Neural progenitor cell (in vitro differentiated cells): ENCODE results near the gene EPHB1. TPM values are rescaled to one million over a fixed set of nuclear protein-coding genes. Genes with fewer than 3 reads are reported as not detected.

Experiments used
- DNase-seq: peaks from one replicate; pipeline ENCODE4 v3.0.0-alpha.2; 2016; ENCODE audit warnings: low spot score
- H2AFZ ChIP-seq: fragments of 200-600 bp; sonication (generic); replicated peaks from 2 replicates; pipeline ENCODE4 v1.6.1; 2016; ENCODE audit warnings: antibody characterized with exemption
- H3F3A ChIP-seq: fragments of 200-600 bp; sonication (generic); 2 replicates; pipeline ENCODE4 v1.6.1; 2016; ENCODE audit warnings: antibody characterized with exemption, low read depth
- H3K27ac ChIP-seq: fragments of 200-600 bp; sonication (generic); 2 replicates; pipeline ENCODE4 v1.5.1; 2016; ENCODE audit warnings: mild to moderate bottlenecking
- H3K27me3 ChIP-seq: fragments of 200-600 bp; sonication (generic); 2 replicates; pipeline ENCODE4 v1.6.1; 2016; ENCODE audit warnings: mild to moderate bottlenecking, moderate library complexity
- H3K36me3 ChIP-seq: fragments of 200-600 bp; sonication (generic); 2 replicates; pipeline ENCODE4 v1.5.1; 2016
- H3K4me1 ChIP-seq: fragments of 200-600 bp; sonication (generic); 2 replicates; pipeline ENCODE4 v1.6.1; 2016; ENCODE audit warnings: mixed run types
- H3K4me2 ChIP-seq: fragments of 200-600 bp; sonication (generic); 2 replicates; pipeline ENCODE4 v1.6.1; 2016
- H3K4me3 ChIP-seq: fragments of 200-600 bp; sonication (generic); 2 replicates; pipeline ENCODE4 v1.5.1; 2016
- H3K79me2 ChIP-seq: fragments of 200-600 bp; sonication (generic); 2 replicates; pipeline ENCODE4 v1.6.1; 2016; ENCODE audit warnings: low read depth
- H3K9ac ChIP-seq: fragments of 200-600 bp; sonication (generic); 2 replicates; pipeline ENCODE4 v1.6.1; 2016
- H3K9me3 ChIP-seq: fragments of 200-600 bp; sonication (generic); 2 replicates; pipeline ENCODE4 v1.5.1; 2016; ENCODE audit warnings: low read depth
- H4K20me1 ChIP-seq: fragments of 200-600 bp; sonication (generic); 2 replicates; pipeline ENCODE4 v1.6.1; 2016; ENCODE audit warnings: low read depth
- H3K27ac Mint-ChIP-seq: 3 replicates; pipeline ENCODE4 v1.8.0; 2021; ENCODE audit warnings: mixed read lengths
- H3K27me3 Mint-ChIP-seq: 2 replicates; pipeline ENCODE4 v1.8.0; 2022; ENCODE audit warnings: low read depth, mild to moderate bottlenecking, inconsistent platforms, moderate library complexity, mixed read lengths; ENCODE audit not compliant: insufficient read depth
- H3K36me3 Mint-ChIP-seq: 3 replicates; pipeline ENCODE4 v1.8.0; 2021; ENCODE audit warnings: mixed read lengths
- H3K4me1 Mint-ChIP-seq: 3 replicates; pipeline ENCODE4 v1.8.0; 2021; ENCODE audit warnings: mixed read lengths
- H3K4me3 Mint-ChIP-seq: 3 replicates; pipeline ENCODE4 v1.8.0; 2021; ENCODE audit warnings: mild to moderate bottlenecking, moderate library complexity, mixed read lengths
- H3K9me3 Mint-ChIP-seq: 3 replicates; pipeline ENCODE4 v1.8.0; 2020; ENCODE audit warnings: mixed read lengths
- EZH2 ChIP-seq: fragments of 200-600 bp; sonication (generic); IDR thresholded peaks from 2 replicates; pipeline ENCODE4 v1.6.1; 2017; ENCODE audit warnings: antibody characterized with exemption, mild to moderate bottlenecking, moderate library complexity
- EZH2phosphoT487 ChIP-seq: fragments of 200-600 bp; sonication (generic); IDR thresholded peaks from 2 replicates; pipeline ENCODE4 v1.6.1; 2017; ENCODE audit warnings: antibody characterized with exemption
- total RNA-seq: library from RNA; depleted of rRNA; stranded (reverse); fragments of >200 nt; gene quantifications from 2 replicates; pipeline ENCODE4 v1.2.3, GENCODE V29; 2015; ENCODE audit warnings: low replicate concordance
- TF ChIP-seq, protein P1 (sequence below): fragments of 200-600 bp; sonication (generic); IDR thresholded peaks from 2 replicates; pipeline ENCODE4 v1.5.1; 2017; ENCODE audit warnings: antibody characterized with exemption, mild to moderate bottlenecking

EPHB1 gene
- total RNA-seq, 1 donor from 2014 or later = 9.1 TPM

DNA sequence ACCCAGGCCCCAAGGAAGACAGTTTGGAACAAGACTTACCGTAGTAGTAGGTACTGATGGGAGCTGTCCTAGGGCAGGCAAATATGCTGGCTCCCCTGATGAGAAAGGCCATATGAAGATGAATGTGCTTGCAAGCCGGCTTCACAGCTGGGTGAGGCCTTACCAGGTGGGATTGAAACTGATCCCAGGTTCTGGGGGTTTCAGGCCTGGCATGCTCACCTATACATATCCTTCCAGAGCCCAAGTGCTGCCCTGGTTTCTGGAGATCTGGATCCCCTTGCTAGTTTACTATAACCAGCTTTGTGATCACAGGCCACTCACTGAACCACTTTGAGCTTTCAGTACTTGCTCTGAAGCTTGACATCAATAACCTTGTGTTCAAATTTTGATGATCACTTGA lies 274.3 kb downstream of the EPHB1 start:
- Mint-ChIP-seq H3K27ac (no peak overlapping the region), H3K9me3 (peaks cover 10% of the 10 kb centered on the region)

DNA sequence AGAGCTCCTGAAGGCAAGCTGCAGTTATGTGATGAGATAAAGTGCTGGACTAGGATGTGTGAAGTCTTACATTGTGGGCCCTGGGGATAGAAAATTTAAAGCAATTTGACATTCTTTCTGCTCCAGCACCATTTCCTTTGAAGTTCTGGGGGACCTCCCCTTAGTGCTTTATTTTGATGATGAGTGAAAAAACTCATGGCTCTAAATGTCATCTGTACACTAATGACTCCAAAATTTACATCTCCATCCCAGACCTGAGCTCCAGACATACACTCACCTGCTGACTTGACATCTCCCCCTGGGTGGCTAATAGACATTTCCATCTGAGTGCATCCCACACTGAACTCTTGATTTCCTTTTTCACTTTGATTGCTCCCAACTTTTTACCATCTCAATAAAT lies 276.4 kb downstream of the EPHB1 start:
- H3K4me3 ChIP-seq = no peak overlapping the region
- no peaks in the 10 kb centered on the region for H3K36me3 ChIP-seq
- no peak overlapping the region for H3K27ac ChIP-seq
- H3K4me2 ChIP-seq = no peak overlapping the region
- no peak overlapping the region for H3K4me3 Mint-ChIP-seq
- H3F3A ChIP-seq = no peaks in the 10 kb centered on the region
- peaks cover under 1% of the 10 kb centered on the region for H3K36me3 Mint-ChIP-seq
- H3K27me3 Mint-ChIP-seq = peaks cover under 1% of the 10 kb centered on the region
- no peaks in the 10 kb centered on the region for H3K9me3 ChIP-seq
- no peak overlapping the region for H3K9ac ChIP-seq
- DNase-seq = no peak
- H3K9me3 Mint-ChIP-seq = peaks cover 2% of the 10 kb centered on the region
- no peaks in the 10 kb centered on the region for H3K79me2 ChIP-seq
- TF ChIP-seq, protein P1, sequence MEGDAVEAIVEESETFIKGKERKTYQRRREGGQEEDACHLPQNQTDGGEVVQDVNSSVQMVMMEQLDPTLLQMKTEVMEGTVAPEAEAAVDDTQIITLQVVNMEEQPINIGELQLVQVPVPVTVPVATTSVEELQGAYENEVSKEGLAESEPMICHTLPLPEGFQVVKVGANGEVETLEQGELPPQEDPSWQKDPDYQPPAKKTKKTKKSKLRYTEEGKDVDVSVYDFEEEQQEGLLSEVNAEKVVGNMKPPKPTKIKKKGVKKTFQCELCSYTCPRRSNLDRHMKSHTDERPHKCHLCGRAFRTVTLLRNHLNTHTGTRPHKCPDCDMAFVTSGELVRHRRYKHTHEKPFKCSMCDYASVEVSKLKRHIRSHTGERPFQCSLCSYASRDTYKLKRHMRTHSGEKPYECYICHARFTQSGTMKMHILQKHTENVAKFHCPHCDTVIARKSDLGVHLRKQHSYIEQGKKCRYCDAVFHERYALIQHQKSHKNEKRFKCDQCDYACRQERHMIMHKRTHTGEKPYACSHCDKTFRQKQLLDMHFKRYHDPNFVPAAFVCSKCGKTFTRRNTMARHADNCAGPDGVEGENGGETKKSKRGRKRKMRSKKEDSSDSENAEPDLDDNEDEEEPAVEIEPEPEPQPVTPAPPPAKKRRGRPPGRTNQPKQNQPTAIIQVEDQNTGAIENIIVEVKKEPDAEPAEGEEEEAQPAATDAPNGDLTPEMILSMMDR = no peak
- no peak for TF ChIP-seq EZH2
- TF ChIP-seq EZH2phosphoT487 = no peak
- H3K4me1 Mint-ChIP-seq = peaks cover 8% of the 10 kb centered on the region
- no peaks in the 10 kb centered on the region for H4K20me1 ChIP-seq
- no peak overlapping the region for H2AFZ ChIP-seq
- H3K4me1 ChIP-seq = no peaks in the 10 kb centered on the region
- no peak overlapping the region for H3K27ac Mint-ChIP-seq
- no peaks in the 10 kb centered on the region for H3K27me3 ChIP-seq

More for the DNA sequence above, 274.3 kb downstream of the EPHB1 start:
- Histone ChIP-seq H3K79me2 (no peaks in the 10 kb centered on the region), H3K9ac (no peak overlapping the region), H3K9me3 (no peaks in the 10 kb centered on the region), H4K20me1 (no peaks in the 10 kb centered on the region), H3F3A (no peaks in the 10 kb centered on the region), H2AFZ (no peak overlapping the region), H3K4me3 (no peak overlapping the region), H3K27me3 (no peaks in the 10 kb centered on the region), H3K27ac (no peak overlapping the region), H3K4me2 (no peak overlapping the region), H3K36me3 (no peaks in the 10 kb centered on the region), H3K4me1 (no peaks in the 10 kb centered on the region)
- Mint-ChIP-seq H3K36me3 (peaks cover 2% of the 10 kb centered on the region), H3K4me3 (no peak overlapping the region), H3K27me3 (peaks cover 3% of the 10 kb centered on the region), H3K4me1 (peaks cover 8% of the 10 kb centered on the region)
- no peak for DNase-seq
- TF ChIP-seq EZH2 (no peak), EZH2phosphoT487 (no peak)
- TF ChIP-seq, protein P1 = no peak

DNA sequence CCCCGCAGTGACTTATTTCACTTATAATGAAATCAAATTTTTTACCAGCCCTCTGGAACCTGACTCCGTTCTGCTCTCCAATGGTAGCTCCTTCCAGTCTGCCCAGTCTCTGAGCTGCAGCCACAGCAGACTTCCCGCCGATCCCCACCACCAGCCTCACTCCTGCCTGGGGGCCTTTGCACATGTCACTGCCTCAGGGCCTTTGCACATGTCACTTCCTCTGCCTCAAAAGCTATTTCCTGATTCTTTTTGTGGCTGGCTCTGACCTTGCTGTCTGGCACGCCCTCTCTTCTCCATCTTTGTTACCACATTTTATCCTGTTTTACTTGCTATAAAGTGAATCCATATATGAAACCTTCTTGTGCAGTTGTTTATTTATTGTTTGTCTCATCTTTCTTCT lies 277.4 kb downstream of the EPHB1 start:
- peaks cover under 1% of the 10 kb centered on the region for H3K4me1 Mint-ChIP-seq
- H4K20me1 ChIP-seq = no peaks in the 10 kb centered on the region
- no peaks in the 10 kb centered on the region for H3K79me2 ChIP-seq
- no peak overlapping the region for H3K4me2 ChIP-seq
- H3K4me3 ChIP-seq = no peak overlapping the region
- H3K36me3 Mint-ChIP-seq = no peaks in the 10 kb centered on the region
- no peaks in the 10 kb centered on the region for H3F3A ChIP-seq
- no peak overlapping the region for H3K27ac Mint-ChIP-seq
- DNase-seq = no peak
- no peak overlapping the region for H2AFZ ChIP-seq
- peaks cover 2% of the 10 kb centered on the region for H3K9me3 Mint-ChIP-seq
- H3K4me3 Mint-ChIP-seq = no peak overlapping the region
- H3K27ac ChIP-seq = no peak overlapping the region
- TF ChIP-seq EZH2 (no peak), EZH2phosphoT487 (no peak)
- TF ChIP-seq, protein P1 = no peak
- no peaks in the 10 kb centered on the region for H3K9me3 ChIP-seq
- H3K36me3 ChIP-seq = no peaks in the 10 kb centered on the region
- H3K27me3 ChIP-seq = no peaks in the 10 kb centered on the region
- H3K27me3 Mint-ChIP-seq = no peaks in the 10 kb centered on the region
- no peaks in the 10 kb centered on the region for H3K4me1 ChIP-seq
- no peak overlapping the region for H3K9ac ChIP-seq
